HG03439 (cell line): ENCODE results near the gene ADRA2C.

ENCODE experiments used
- ATAC-seq: cut with Tn5 transposase; IDR thresholded peaks from one replicate; pipeline ENCODE4 v1.9.1; 2021; ENCODE audit warnings: mild to moderate bottlenecking, moderate library complexity; ENCODE audit not compliant: unreplicated experiment

Gene ADRA2C

GRCh38 chr4:3756343-3757059 is 9.7 kb upstream of the ADRA2C start:
- no peak for ATAC-seq

GRCh38 chr4:3759236-3759635 is 6.9 kb upstream of the ADRA2C start:
- ATAC-seq, result no peak

GRCh38 chr4:3760346-3760745 is 5.8 kb upstream of the ADRA2C start:
- no peak for ATAC-seq

GRCh38 chr4:3760841-3761240 is 5.3 kb upstream of the ADRA2C start:
- no peak for ATAC-seq

GRCh38 chr4:3762264-3762663 is 3.9 kb upstream of the ADRA2C start:
- ATAC-seq, result no peak

- no peak for ATAC-seq
Measured at GRCh38 chr4:3762753-3763549, 3.2 kb upstream of the ADRA2C start.

GRCh38 chr4:3765271-3766035 is 732 bp upstream of the ADRA2C start:
- ATAC-seq, result no peak

- ATAC-seq, result no peak
Measured at GRCh38 chr4:3766785-3767569, 792 bp downstream of the ADRA2C start.

GRCh38 chr4:3767570-3768288 is 1.5 kb downstream of the ADRA2C start:
- no peak for ATAC-seq

GRCh38 chr4:3768842-3769641 is 2.9 kb downstream of the ADRA2C start:
- ATAC-seq, result no peak

- ATAC-seq, result no peak
Measured at GRCh38 chr4:3769642-3770184, 3.5 kb downstream of the ADRA2C start.

GRCh38 chr4:3770323-3771163 is 4.4 kb downstream of the ADRA2C start:
- ATAC-seq, result no peak

GRCh38 chr4:3771164-3771809 is 5.1 kb downstream of the ADRA2C start:
- no peak for ATAC-seq

- ATAC-seq, result no peak
Measured at GRCh38 chr4:3771939-3772495, 5.8 kb downstream of the ADRA2C start.

GRCh38 chr4:3772632-3773031 is 6.4 kb downstream of the ADRA2C start:
- no peak for ATAC-seq

GRCh38 chr4:3773552-3774001 is 7.4 kb downstream of the ADRA2C start:
- no peak for ATAC-seq

- ATAC-seq, result no peak
Measured at GRCh38 chr4:3774253-3774883, 8.2 kb downstream of the ADRA2C start.
